ENCODE results near the gene SLC39A13.

- TF ChIP-seq POLR2A (IDR thresholded peaks at IDR 0.05; ENCODE audit: insufficient read depth in 1 of 2, low read depth in 2 of 2, low read length in 2 of 2), result no peak
- TF ChIP-seq NBN (conservative IDR thresholded peaks at IDR 0.05), result no peak
- no peak for TF ChIP-seq ATF6 (CRISPR knock-in tag; conservative IDR thresholded peaks at IDR 0.05)
- TF ChIP-seq ELK4 (CRISPR knock-in tag; IDR thresholded peaks at IDR 0.05; ENCODE audit: borderline replicate concordance), result no peak
- TF ChIP-seq NFRKB (IDR thresholded peaks at IDR 0.05), result no peak
- TF ChIP-seq TFDP1 (CRISPR knock-in tag; IDR thresholded peaks at IDR 0.05; ENCODE audit: borderline replicate concordance), result no peak
- no peak for TF ChIP-seq ZNF644 (CRISPR knock-in tag; IDR thresholded peaks at IDR 0.05; ENCODE audit: low read depth)
- no peak for TF ChIP-seq CEBPZ (IDR thresholded peaks at IDR 0.05; ENCODE audit: low read length)
- no peak for TF ChIP-seq REXO4 (CRISPR knock-in tag; IDR thresholded peaks at IDR 0.05; ENCODE audit: borderline replicate concordance)
- no peak for TF ChIP-seq NFIC (IDR thresholded peaks at IDR 0.05; ENCODE audit: low read length)
- no peak for TF ChIP-seq RFXANK (CRISPR knock-in tag; IDR thresholded peaks at IDR 0.05)
- no peak for TF ChIP-seq KDM4B (CRISPR knock-in tag; IDR thresholded peaks at IDR 0.05)
- no peak for TF ChIP-seq BHLHE40 (IDR thresholded peaks at IDR 0.05; ENCODE audit: low read length)
Measured at GRCh38 chr11:47375020-47375419, 33.4 kb upstream of the SLC39A13 start.
